Endodermal cell (in vitro differentiated cells): ENCODE results near the gene GAPDHS. TPM values are rescaled to one million over a fixed set of nuclear protein-coding genes. Genes with fewer than 3 reads are reported as not detected.

Experiments used
- DNase-seq: peaks from one replicate; pipeline ENCODE4 v3.0.0-alpha.2; 2017
- H3K27ac ChIP-seq: 2 replicates; pipeline ENCODE4 v1.5.1; 2013; ENCODE audit warnings: mild to moderate bottlenecking, low read depth, low read length, moderate library complexity
- H3K27me3 ChIP-seq: 2 replicates; pipeline ENCODE4 v1.6.1; 2013; ENCODE audit warnings: mild to moderate bottlenecking, low read length, moderate library complexity; ENCODE audit not compliant: insufficient read depth, control insufficient read depth, poor library complexity, severe bottlenecking
- H3K36me3 ChIP-seq: 2 replicates; pipeline ENCODE4 v1.7.0; 2013; ENCODE audit warnings: mild to moderate bottlenecking, low read length, moderate library complexity; ENCODE audit not compliant: control insufficient read depth, insufficient read depth
- H3K4me1 ChIP-seq: one replicate; pipeline ENCODE4 v1.7.0; 2013; ENCODE audit warnings: low read length; ENCODE audit not compliant: control insufficient read depth, insufficient read depth
- H3K4me3 ChIP-seq: 2 replicates; pipeline ENCODE4 v1.5.1; 2013; ENCODE audit warnings: mild to moderate bottlenecking, low read length, moderate library complexity
- H3K9ac ChIP-seq: 2 replicates; pipeline ENCODE4 v1.6.1; 2013; ENCODE audit warnings: mild to moderate bottlenecking, low read length, moderate library complexity; ENCODE audit not compliant: poor library complexity, severe bottlenecking; ENCODE audit errors: extremely low read depth
- H3K9me3 ChIP-seq: 2 replicates; pipeline ENCODE4 v1.6.1; 2013; ENCODE audit warnings: mild to moderate bottlenecking, low read length, moderate library complexity; ENCODE audit not compliant: control insufficient read depth
- H3K27ac Mint-ChIP-seq: 2 replicates; pipeline ENCODE4 v1.8.0; 2020; ENCODE audit warnings: mixed read lengths
- H3K27me3 Mint-ChIP-seq: 2 replicates; pipeline ENCODE4 v1.8.0; 2021; ENCODE audit warnings: mild to moderate bottlenecking, mixed read lengths; ENCODE audit not compliant: insufficient read depth
- H3K36me3 Mint-ChIP-seq: 2 replicates; pipeline ENCODE4 v1.8.0; 2020; ENCODE audit warnings: low read depth, mixed read lengths
- H3K4me1 Mint-ChIP-seq: 2 replicates; pipeline ENCODE4 v1.8.0; 2020; ENCODE audit warnings: mixed read lengths
- H3K4me3 Mint-ChIP-seq: 2 replicates; pipeline ENCODE4 v1.8.0; 2020; ENCODE audit warnings: mild to moderate bottlenecking, moderate library complexity, mixed read lengths
- H3K9me3 Mint-ChIP-seq: 2 replicates; pipeline ENCODE4 v1.8.0; 2020; ENCODE audit warnings: mild to moderate bottlenecking, mixed read lengths
- WGBS, 2 experiments: methylation state at CpG; one replicate each; pipeline versions ENCODE4 v1.1.5 to v1.1.7; 2013; ENCODE audit warnings: missing lambda C conversion rate in 2 of 2, mixed read lengths in 1 of 2; ENCODE audit not compliant: insufficient coverage in 1 of 2, insufficient read length in 1 of 2; 5-methylcytosine and 5-hydroxymethylcytosine counted together
- total RNA-seq, 2 donors: library from RNA; stranded (reverse); fragmentation: NEBNext Ultra II Directional in 1 of 2; extraction: Animal tissue kit (Norgen Biotek cat#: 25700) in 1 of 2; gene quantifications; 2 replicates in 1 of 2; 3 replicates in 1 of 2; pipeline ENCODE4 v1.2.1, GENCODE V29; 2021
- TF ChIP-seq, protein P1 (sequence below): fragments of 200-600 bp; sonication (generic); conservative IDR thresholded peaks from 2 replicates; pipeline ENCODE4 v1.5.0; 2021; ENCODE audit warnings: antibody characterized with exemption, mild to moderate bottlenecking

GAPDHS gene
- total RNA-seq, 2 donors from 2014 or later = not detected

DNA sequence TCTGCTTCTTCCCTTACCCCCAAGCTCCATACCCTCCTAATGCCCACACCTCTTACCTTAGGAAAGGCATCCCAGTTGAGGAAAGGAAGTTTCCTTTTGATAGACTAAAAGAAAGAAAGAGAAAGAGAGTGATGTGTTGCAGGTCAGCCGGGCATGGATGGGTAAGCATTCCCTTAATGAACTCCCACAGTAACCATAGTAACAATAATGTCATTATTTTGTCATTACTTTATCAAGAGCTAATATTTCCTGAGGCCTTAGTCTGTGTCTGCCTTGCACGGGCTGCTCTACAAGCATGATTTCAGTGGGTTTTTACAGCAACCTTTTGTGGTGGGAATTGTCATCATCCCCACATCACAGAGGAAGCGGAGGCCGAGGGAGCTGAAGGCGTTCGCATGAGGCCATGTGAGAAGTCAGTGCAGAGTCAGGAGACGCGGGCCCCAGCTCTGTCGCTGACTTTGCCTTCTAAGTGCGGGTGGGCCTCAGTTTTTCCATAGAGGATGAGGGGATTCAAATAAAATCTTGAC, 45.5 kb upstream of the GAPDHS start:
- Histone ChIP-seq H3K9me3 (no peaks in the 10 kb centered on the region), H3K4me1 (peaks cover 13% of the 10 kb centered on the region), H3K27me3 (no peaks in the 10 kb centered on the region), H3K9ac (no peak overlapping the region), H3K4me3 (no peak overlapping the region), H3K27ac (no peak overlapping the region), H3K36me3 (no peaks in the 10 kb centered on the region)
- Mint-ChIP-seq H3K36me3 (no peaks in the 10 kb centered on the region), H3K9me3 (no peaks in the 10 kb centered on the region), H3K27me3 (peaks cover 9% of the 10 kb centered on the region), H3K27ac (no peak overlapping the region), H3K4me3 (no peak overlapping the region), H3K4me1 (peaks cover 40% of the 10 kb centered on the region)
- 93 to 94% methylated on average over 6 to 10 of the region's 10 CpGs for WGBS, 2 experiments
- TF ChIP-seq, protein P1, sequence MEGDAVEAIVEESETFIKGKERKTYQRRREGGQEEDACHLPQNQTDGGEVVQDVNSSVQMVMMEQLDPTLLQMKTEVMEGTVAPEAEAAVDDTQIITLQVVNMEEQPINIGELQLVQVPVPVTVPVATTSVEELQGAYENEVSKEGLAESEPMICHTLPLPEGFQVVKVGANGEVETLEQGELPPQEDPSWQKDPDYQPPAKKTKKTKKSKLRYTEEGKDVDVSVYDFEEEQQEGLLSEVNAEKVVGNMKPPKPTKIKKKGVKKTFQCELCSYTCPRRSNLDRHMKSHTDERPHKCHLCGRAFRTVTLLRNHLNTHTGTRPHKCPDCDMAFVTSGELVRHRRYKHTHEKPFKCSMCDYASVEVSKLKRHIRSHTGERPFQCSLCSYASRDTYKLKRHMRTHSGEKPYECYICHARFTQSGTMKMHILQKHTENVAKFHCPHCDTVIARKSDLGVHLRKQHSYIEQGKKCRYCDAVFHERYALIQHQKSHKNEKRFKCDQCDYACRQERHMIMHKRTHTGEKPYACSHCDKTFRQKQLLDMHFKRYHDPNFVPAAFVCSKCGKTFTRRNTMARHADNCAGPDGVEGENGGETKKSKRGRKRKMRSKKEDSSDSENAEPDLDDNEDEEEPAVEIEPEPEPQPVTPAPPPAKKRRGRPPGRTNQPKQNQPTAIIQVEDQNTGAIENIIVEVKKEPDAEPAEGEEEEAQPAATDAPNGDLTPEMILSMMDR = no peak
- no peak for DNase-seq

DNA sequence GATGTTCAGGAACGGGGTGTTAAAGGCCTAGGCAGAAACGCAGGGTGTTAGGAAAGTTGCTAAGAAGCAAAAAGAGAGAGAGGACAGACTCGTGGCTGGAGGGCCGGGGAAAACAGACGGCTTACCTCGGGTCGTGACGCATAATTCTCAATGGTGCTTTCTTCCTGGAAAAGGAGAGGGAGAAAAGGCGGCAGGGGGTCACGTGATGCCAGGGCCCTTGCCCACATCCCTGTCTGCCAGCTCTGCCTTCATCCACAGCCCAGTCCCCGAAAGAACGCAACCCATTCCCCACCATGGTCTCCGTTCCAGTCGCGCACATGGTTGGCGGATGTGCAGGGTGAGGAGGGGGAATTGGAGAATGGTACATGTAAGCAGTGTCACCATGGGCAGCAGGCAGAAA, 44.6 kb upstream of the GAPDHS start:
- H3K9ac ChIP-seq = no peak overlapping the region
- H3K36me3 Mint-ChIP-seq = no peaks in the 10 kb centered on the region
- H3K4me1 Mint-ChIP-seq = peaks cover 40% of the 10 kb centered on the region
- H3K9me3 ChIP-seq = no peaks in the 10 kb centered on the region
- H3K36me3 ChIP-seq = no peaks in the 10 kb centered on the region
- H3K9me3 Mint-ChIP-seq = no peaks in the 10 kb centered on the region
- no peak overlapping the region for H3K27ac Mint-ChIP-seq
- H3K4me3 ChIP-seq = no peak overlapping the region
- 88 to 100% methylated on average over 2 to 16 of the region's 16 CpGs for WGBS, 2 experiments
- no peak overlapping the region for H3K27ac ChIP-seq
- no peaks in the 10 kb centered on the region for H3K27me3 ChIP-seq
- peaks cover 9% of the 10 kb centered on the region for H3K27me3 Mint-ChIP-seq
- peaks cover 13% of the 10 kb centered on the region for H3K4me1 ChIP-seq
- TF ChIP-seq, protein P1 = no peak
- no peak for DNase-seq
- H3K4me3 Mint-ChIP-seq = no peak overlapping the region

DNA sequence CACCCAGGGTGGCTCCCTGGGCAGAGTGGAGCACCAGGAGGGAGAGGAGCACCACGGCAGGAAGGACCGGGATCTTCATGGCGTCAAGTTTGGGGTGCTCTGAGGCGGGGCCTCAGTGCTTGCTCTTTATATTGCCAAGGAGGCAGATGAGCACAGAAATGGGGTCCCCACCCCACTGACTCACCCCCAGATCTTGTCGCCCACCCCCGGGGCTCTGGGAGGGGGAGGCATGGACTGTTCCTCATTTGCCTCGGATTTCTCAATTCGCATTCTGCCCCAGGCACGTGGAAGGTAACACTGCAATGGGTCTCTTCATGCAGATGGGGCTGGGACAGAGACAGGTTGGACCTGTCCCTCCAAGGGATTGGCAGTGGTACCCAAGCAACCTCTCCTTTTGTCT, 42.9 kb upstream of the GAPDHS start, which contains the start of gene KRTDAP:
TSS of gene KRTDAP (minus strand) at position 101 of the 400 bp plus-strand sequence. CDS start at position 79, 22 bp downstream.
- no peaks in the 10 kb centered on the region for H3K9me3 ChIP-seq
- Mint-ChIP-seq H3K27ac (no peak within 1 kb of the TSS), H3K4me3 (no peak within 1 kb of the TSS), H3K9me3 (no peaks in the 10 kb centered on the region), H3K27me3 (peaks cover 9% of the 10 kb centered on the region), H3K4me1 (peaks cover 35% of the 10 kb centered on the region), H3K36me3 (no peaks in the 10 kb centered on the region)
- peaks cover 13% of the 10 kb centered on the region for H3K4me1 ChIP-seq
- no peak within 1 kb of the TSS for H3K9ac ChIP-seq
- H3K27me3 ChIP-seq = no peaks in the 10 kb centered on the region
- H3K4me3 ChIP-seq = no peak within 1 kb of the TSS
- no peaks in the 10 kb centered on the region for H3K36me3 ChIP-seq
- TF ChIP-seq, protein P1 = no peak
- 86 to 92% methylated on average over 6 to 9 of the region's 9 CpGs for whole genome bisulfite sequencing, 2 experiments
- H3K27ac ChIP-seq = no peak within 1 kb of the TSS
- no peak for DNase-seq
